ENCODE measurements around the gene ATP10A.

The ATP10A gene

GRCh38 chr15:25863111-25863967 is at the start of gene ATP10A:
Gene ATP10A (minus strand): TSS chr15:25863327. CDS start chr15:25863096, 231 bp downstream.
- TF ChIP-seq GATA1 (IDR thresholded peaks at IDR 0.05; ENCODE audit: low read depth, low read length), result no peak
- TF ChIP-seq POLR2A (IDR thresholded peaks at IDR 0.05; ENCODE audit: low read length), result no peak

GRCh38 chr15:25912035-25912434 is 48.9 kb upstream of the ATP10A start:
- no peak for TF ChIP-seq GATA1 (IDR thresholded peaks at IDR 0.05; ENCODE audit: low read depth, low read length)
- TF ChIP-seq POLR2A (IDR thresholded peaks at IDR 0.05; ENCODE audit: low read length), result no peak
- DNase-seq, result no peak

More at GRCh38 chr15:25863111-25863967, at the start of gene ATP10A:
- no peak for DNase-seq

GRCh38 chr15:25910832-25911231 is 47.7 kb upstream of the ATP10A start:
- TF ChIP-seq POLR2A (IDR thresholded peaks at IDR 0.05; ENCODE audit: low read length), result no peak
- TF ChIP-seq GATA1 (IDR thresholded peaks at IDR 0.05; ENCODE audit: low read depth, low read length), result no peak
- DNase-seq, result no peak

GRCh38 chr15:25909806-25910205 is 46.7 kb upstream of the ATP10A start:
- DNase-seq, result no peak
- TF ChIP-seq POLR2A (IDR thresholded peaks at IDR 0.05; ENCODE audit: low read length) (no peak), GATA1 (IDR thresholded peaks at IDR 0.05; ENCODE audit: low read depth, low read length) (no peak)

- no peak for TF ChIP-seq GATA1 (IDR thresholded peaks at IDR 0.05; ENCODE audit: low read depth, low read length)
- no peak for TF ChIP-seq POLR2A (IDR thresholded peaks at IDR 0.05; ENCODE audit: low read length)
- no peak for DNase-seq
Observed at GRCh38 chr15:25909325-25909724, 46.2 kb upstream of the ATP10A start.

GRCh38 chr15:25905140-25905539 is 42.0 kb upstream of the ATP10A start:
- TF ChIP-seq GATA1 (IDR thresholded peaks at IDR 0.05; ENCODE audit: low read depth, low read length), result no peak
- DNase-seq, result no peak

- no peak for DNase-seq
- TF ChIP-seq POLR2A (IDR thresholded peaks at IDR 0.05; ENCODE audit: low read length), result no peak
- no peak for TF ChIP-seq GATA1 (IDR thresholded peaks at IDR 0.05; ENCODE audit: low read depth, low read length)
Observed at GRCh38 chr15:25903024-25903581, 40.0 kb upstream of the ATP10A start.

GRCh38 chr15:25901811-25902605 is 38.9 kb upstream of the ATP10A start:
- DNase-seq, result no peak
- TF ChIP-seq POLR2A (IDR thresholded peaks at IDR 0.05; ENCODE audit: low read length) (no peak), GATA1 (IDR thresholded peaks at IDR 0.05; ENCODE audit: low read depth, low read length) (no peak)

GRCh38 chr15:25900901-25901300 is 37.8 kb upstream of the ATP10A start:
- TF ChIP-seq POLR2A (IDR thresholded peaks at IDR 0.05; ENCODE audit: low read length) (no peak), GATA1 (IDR thresholded peaks at IDR 0.05; ENCODE audit: low read depth, low read length) (no peak)
- no peak for DNase-seq

- no peak for TF ChIP-seq POLR2A (IDR thresholded peaks at IDR 0.05; ENCODE audit: low read length)
- no peak for TF ChIP-seq GATA1 (IDR thresholded peaks at IDR 0.05; ENCODE audit: low read depth, low read length)
- no peak for DNase-seq
Observed at GRCh38 chr15:25900431-25900830, 37.3 kb upstream of the ATP10A start.

GRCh38 chr15:25899870-25900269 is 36.7 kb upstream of the ATP10A start:
- TF ChIP-seq GATA1 (IDR thresholded peaks at IDR 0.05; ENCODE audit: low read depth, low read length) (no peak), POLR2A (IDR thresholded peaks at IDR 0.05; ENCODE audit: low read length) (no peak)
- DNase-seq, result no peak

- TF ChIP-seq GATA1 (IDR thresholded peaks at IDR 0.05; ENCODE audit: low read depth, low read length), result no peak
- TF ChIP-seq POLR2A (IDR thresholded peaks at IDR 0.05; ENCODE audit: low read length), result no peak
- no peak for DNase-seq
Observed at GRCh38 chr15:25897658-25898057, 34.5 kb upstream of the ATP10A start.

- TF ChIP-seq GATA1 (IDR thresholded peaks at IDR 0.05; ENCODE audit: low read depth, low read length) (no peak), POLR2A (IDR thresholded peaks at IDR 0.05; ENCODE audit: low read length) (no peak)
- DNase-seq, result no peak
Observed at GRCh38 chr15:25894371-25894902, 31.3 kb upstream of the ATP10A start.

- no peak for DNase-seq
- no peak for TF ChIP-seq GATA1 (IDR thresholded peaks at IDR 0.05; ENCODE audit: low read depth, low read length)
- no peak for TF ChIP-seq POLR2A (IDR thresholded peaks at IDR 0.05; ENCODE audit: low read length)
Observed at GRCh38 chr15:25893596-25893995, 30.5 kb upstream of the ATP10A start.

Data from erythroblast (primary cell).